AG04450 (cell line): Measurements from ENCODE around the gene COIL. TPM values are rescaled to one million over a fixed set of nuclear protein-coding genes. Genes with fewer than 3 reads are reported as not detected.

Source experiments
- CTCF ChIA-PET: fragments of 300-600, 350-600 bp; formaldehyde crosslinking; extraction: SDS; loops from one replicate; lab custom pipeline; 2022; ENCODE audit warnings: antibody characterized with exemption, inconsistent platforms; lab: Charles Lee
- POLR2A ChIA-PET: fragments of 350-600 bp; formaldehyde crosslinking; extraction: SDS; loops from one replicate; lab custom pipeline; 2021; ENCODE audit warnings: antibody characterized with exemption, inconsistent platforms; lab: Yijun Ruan, JAX
- DNase-seq: peaks from one replicate; pipeline ENCODE4 v3.0.0-alpha.2; 2011; ENCODE audit warnings: low read depth, low spot score
- H3K27ac ChIP-seq: one replicate; pipeline ENCODE4 v1.5.1; 2012; ENCODE audit warnings: low read depth, low read length, control low read depth
- H3K27me3 ChIP-seq: one replicate; pipeline ENCODE4 v1.6.0; 2012; ENCODE audit warnings: low read length; ENCODE audit not compliant: control insufficient read depth, insufficient read depth
- H3K4me3 ChIP-seq: 2 replicates; pipeline ENCODE4 v1.5.1; 2011; ENCODE audit warnings: mild to moderate bottlenecking, low read depth, low read length, control low read depth
- H3K9me3 ChIP-seq: 2 replicates; pipeline ENCODE4 v1.5.1; 2012; ENCODE audit warnings: low read length; ENCODE audit not compliant: control insufficient read depth, insufficient read depth
- polyA plus RNA-seq: library from polyadenylated mRNA; depleted of rRNA; stranded (reverse); fragments of >200 nt; gene quantifications from 2 replicates; pipeline ENCODE4 v1.2.3, GENCODE V29; 2011
- TF ChIP-seq, protein P1 (sequence below): IDR thresholded peaks from 2 replicates; pipeline ENCODE4 v1.5.1; 2011; ENCODE audit warnings: low read depth, low read length, control low read depth, inconsistent platforms

The COIL gene
- polyA plus RNA-seq, 1 experiment, result 8.2 TPM

- DNase-seq, result no peak
- no peaks in the 10 kb centered on the region for H3K9me3 ChIP-seq
- H3K27ac ChIP-seq, result no peak overlapping the region
- ChIA-PET POLR2A (no interaction called here), CTCF (interaction anchor here (2.5 kb wide), 1 partner anchor 15 kb away, joined by 7 read pairs; no protein-coding TSS in a partner anchor)
- no peak overlapping the region for H3K4me3 ChIP-seq
- H3K27me3 ChIP-seq, result no peaks in the 10 kb centered on the region
- TF ChIP-seq, protein P1, sequence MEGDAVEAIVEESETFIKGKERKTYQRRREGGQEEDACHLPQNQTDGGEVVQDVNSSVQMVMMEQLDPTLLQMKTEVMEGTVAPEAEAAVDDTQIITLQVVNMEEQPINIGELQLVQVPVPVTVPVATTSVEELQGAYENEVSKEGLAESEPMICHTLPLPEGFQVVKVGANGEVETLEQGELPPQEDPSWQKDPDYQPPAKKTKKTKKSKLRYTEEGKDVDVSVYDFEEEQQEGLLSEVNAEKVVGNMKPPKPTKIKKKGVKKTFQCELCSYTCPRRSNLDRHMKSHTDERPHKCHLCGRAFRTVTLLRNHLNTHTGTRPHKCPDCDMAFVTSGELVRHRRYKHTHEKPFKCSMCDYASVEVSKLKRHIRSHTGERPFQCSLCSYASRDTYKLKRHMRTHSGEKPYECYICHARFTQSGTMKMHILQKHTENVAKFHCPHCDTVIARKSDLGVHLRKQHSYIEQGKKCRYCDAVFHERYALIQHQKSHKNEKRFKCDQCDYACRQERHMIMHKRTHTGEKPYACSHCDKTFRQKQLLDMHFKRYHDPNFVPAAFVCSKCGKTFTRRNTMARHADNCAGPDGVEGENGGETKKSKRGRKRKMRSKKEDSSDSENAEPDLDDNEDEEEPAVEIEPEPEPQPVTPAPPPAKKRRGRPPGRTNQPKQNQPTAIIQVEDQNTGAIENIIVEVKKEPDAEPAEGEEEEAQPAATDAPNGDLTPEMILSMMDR, result no peak
These were observed 34.9 kb upstream of the COIL start for GRCh38 chr17:56995766-56996165.

DNA sequence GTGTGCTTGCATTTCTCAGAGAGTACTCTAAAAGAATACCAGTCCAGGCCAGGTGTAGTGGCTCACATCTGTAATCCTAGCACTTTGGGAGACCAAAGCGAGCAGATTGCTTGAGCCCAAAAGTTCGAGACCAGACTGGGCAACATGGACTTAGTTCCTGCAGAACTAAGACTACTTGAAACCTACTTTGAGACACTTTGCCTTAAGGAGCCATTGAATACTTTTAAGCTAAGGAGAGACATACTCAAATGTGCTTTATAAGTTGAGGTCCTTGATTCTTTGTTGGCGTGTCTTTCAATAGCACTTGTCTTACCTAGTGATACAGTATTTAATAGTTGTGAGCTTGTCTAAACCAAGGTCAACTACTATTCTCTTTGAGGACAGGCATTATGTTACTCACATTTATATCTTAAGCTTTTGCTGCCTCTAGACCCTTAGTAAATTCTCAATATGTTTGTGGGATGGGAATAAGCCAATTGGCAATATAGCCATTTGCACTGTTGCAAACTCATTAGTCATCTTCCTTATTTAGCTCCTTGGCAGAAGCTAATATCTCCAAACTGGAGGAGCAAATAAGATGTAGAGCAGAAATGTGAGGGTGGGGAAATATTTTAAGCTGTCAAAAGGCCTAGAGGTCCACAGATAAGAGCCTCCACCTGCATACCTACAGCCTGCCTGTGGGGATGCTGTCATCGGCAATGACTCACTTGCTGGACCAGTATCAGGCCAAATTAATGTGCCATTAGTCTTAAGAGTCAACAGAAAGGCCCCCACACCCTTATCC lies 33.4 kb upstream of the COIL start:
- H3K4me3 ChIP-seq, result no peak overlapping the region
- no peaks in the 10 kb centered on the region for H3K27me3 ChIP-seq
- ChIA-PET POLR2A (no interaction called here), CTCF (interaction anchor here (2.5 kb wide), 1 partner anchor 16 kb away, joined by 7 read pairs; no protein-coding TSS in a partner anchor)
- H3K27ac ChIP-seq, result no peak overlapping the region
- TF ChIP-seq, protein P1, result no peak
- H3K9me3 ChIP-seq, result no peaks in the 10 kb centered on the region
- DNase-seq, result no peak

- H3K4me3 ChIP-seq, result no peak overlapping the region
- no peak for DNase-seq
- ChIA-PET POLR2A (no interaction called here), CTCF (no interaction called here)
- no peaks in the 10 kb centered on the region for H3K27me3 ChIP-seq
- H3K27ac ChIP-seq, result no peak overlapping the region
- TF ChIP-seq, protein P1, result no peak
- no peaks in the 10 kb centered on the region for H3K9me3 ChIP-seq
These were observed 31.5 kb upstream of the COIL start for GRCh38 chr17:56992364-56992763.

- Histone ChIP-seq H3K27ac (no peak overlapping the region), H3K4me3 (no peak overlapping the region), H3K9me3 (no peaks in the 10 kb centered on the region), H3K27me3 (no peaks in the 10 kb centered on the region)
- ChIA-PET CTCF (interaction anchor here (1.6 kb wide), 1 partner anchor 489 kb away, joined by 3 read pairs; no protein-coding TSS in a partner anchor), POLR2A (interaction anchor here (0.6 kb wide), 1 partner anchor 32 kb away, joined by 3 read pairs; no protein-coding TSS in a partner anchor)
- no peak for DNase-seq
- TF ChIP-seq, protein P1, result no peak
These were observed 28.2 kb upstream of the COIL start for GRCh38 chr17:56988901-56989572.
